Dermis microvascular lymphatic vessel endothelial cell (primary cell): ENCODE results near the gene NAT14. TPM values are rescaled to one million over a fixed set of nuclear protein-coding genes. Genes with fewer than 3 reads are reported as not detected.

Experiments used
- DNase-seq, 2 donors: peaks; one replicate each; pipeline versions ENCODE4 v3.0.0 to v3.0.0-alpha.2; 2010; ENCODE audit warnings: low read depth in 2 of 2
- total RNA-seq: library from RNA; depleted of rRNA; stranded (reverse); fragments of >200 nt; gene quantifications from 2 replicates; pipeline ENCODE4 v1.2.1, GENCODE V29; 2014

The NAT14 gene
- total RNA-seq, 1 donor from 2014 or later: 8.9 TPM

- no peak for DNase-seq
Measured at GRCh38 chr19:55453511-55454260, 31.3 kb upstream of the NAT14 start.

GRCh38 chr19:55454787-55455243, 30.2 kb upstream of the NAT14 start:
- DNase-seq: peak; percentile 9 to 52

- DNase-seq: no peak
Measured at GRCh38 chr19:55455576-55456235, 29.3 kb upstream of the NAT14 start.

GRCh38 chr19:55456347-55456746, 28.6 kb upstream of the NAT14 start:
- DNase-seq: no peak

- DNase-seq: no peak
Measured at GRCh38 chr19:55457683-55458457, 27.1 kb upstream of the NAT14 start.

- DNase-seq: no peak
Measured at GRCh38 chr19:55459551-55459949, 25.4 kb upstream of the NAT14 start.

GRCh38 chr19:55459950-55460657, 24.9 kb upstream of the NAT14 start:
- DNase-seq: peak; percentile 9 to 40

- DNase-seq: peak; percentile 12 to 69
Measured at GRCh38 chr19:55460670-55461258, 24.2 kb upstream of the NAT14 start.

- peak; percentile 99 to 100 for DNase-seq
Measured at GRCh38 chr19:55461259-55461973, 23.6 kb upstream of the NAT14 start, which contains the start of gene ISOC2. Gene ISOC2 (minus strand): TSS chr19:55461642. CDS start chr19:55456486, 5,156 bp downstream.

- peak; percentile 73 to 80 for DNase-seq
Measured at GRCh38 chr19:55461974-55462626, 22.9 kb upstream of the NAT14 start.

GRCh38 chr19:55462722-55463121, 22.3 kb upstream of the NAT14 start:
- DNase-seq: no peak

GRCh38 chr19:55463583-55464031, 21.4 kb upstream of the NAT14 start:
- DNase-seq: no peak

GRCh38 chr19:55464039-55464661, 20.8 kb upstream of the NAT14 start:
- no peak for DNase-seq

GRCh38 chr19:55464662-55465054, 20.3 kb upstream of the NAT14 start, which contains the start of gene C19orf85:
Gene C19orf85 (minus strand): TSS chr19:55464751. CDS start chr19:55464554, 197 bp downstream.
- DNase-seq: no peak

GRCh38 chr19:55465460-55466240, 19.3 kb upstream of the NAT14 start:
- DNase-seq: no peak

GRCh38 chr19:55466241-55466614, 18.8 kb upstream of the NAT14 start:
- no peak for DNase-seq

GRCh38 chr19:55467236-55468053, 17.5 kb upstream of the NAT14 start:
- peak; percentile 48 to 55 for DNase-seq

GRCh38 chr19:55468054-55468393, 17.0 kb upstream of the NAT14 start:
- no peak for DNase-seq
